PC-3 (cell line): ENCODE data around the gene ACKR3.

Experiments used
- CTCF ChIP-seq: fragments of 300-600 bp; sonication (generic); conservative IDR thresholded peaks from 2 replicates; pipeline ENCODE4 v1.5.1; 2017; ENCODE audit warnings: antibody characterized with exemption, low read depth, mild to moderate bottlenecking, low read length
- EZH2phosphoT487 ChIP-seq: fragments of 300-600 bp; sonication (generic); IDR thresholded peaks from 2 replicates; pipeline ENCODE4 v1.6.1; 2018; ENCODE audit warnings: mild to moderate bottlenecking, antibody characterized with exemption, low read length, borderline replicate concordance

- TF ChIP-seq CTCF (no peak), EZH2phosphoT487 (no peak)
Measured at GRCh38 chr2:236579048-236579745, 9.6 kb downstream of the ACKR3 start.
